ENCODE results near the gene NRP2. TPM values are rescaled to one million over a fixed set of nuclear protein-coding genes. Genes with fewer than 3 reads are reported as not detected.

Gene NRP2
- polyA plus RNA-seq, 2 of the 4 experiments (the other 2 are of a cell fraction): 144 to 159 TPM

DNA sequence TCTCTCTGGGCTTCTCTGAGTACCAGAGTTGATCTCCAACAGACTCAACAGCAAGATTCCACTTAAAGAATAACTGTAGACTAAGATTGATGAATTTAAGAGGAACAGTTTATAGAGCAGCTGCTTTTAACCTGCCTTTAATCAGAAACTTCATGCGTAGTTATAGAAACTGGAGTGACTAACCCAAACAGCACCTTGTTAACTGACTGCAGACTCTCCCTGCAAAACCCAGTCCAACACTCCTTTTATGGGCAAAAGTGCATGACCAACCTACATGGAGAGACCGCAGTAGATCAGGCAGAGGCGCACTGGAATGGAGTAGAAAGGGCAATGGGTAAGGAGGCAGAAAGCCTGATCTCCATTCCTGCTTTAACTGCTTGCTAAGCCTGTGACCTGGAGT, 110.6 kb downstream of the NRP2 start:
- FAIRE-seq (no peak), ATAC-seq (no peak), DNase-seq (ENCODE audit: low read depth in 1 of 2, low spot score in 1 of 2) (no peak)
- CTCF ChIA-PET: no interaction called here
- no peak overlapping the region for H3K4me3 ChIP-seq
- H3K4me2 ChIP-seq: no peak overlapping the region
- H3K4me1 ChIP-seq: no peaks in the 10 kb centered on the region
- WGBS (ENCODE audit: missing lambda C conversion rate): 98% methylated on average over 3 of the region's 3 CpGs
- H3K27ac ChIP-seq: no peak overlapping the region
- no peaks in the 10 kb centered on the region for H3K9me3 ChIP-seq
- POLR2A ChIA-PET: no interaction called here
- TF ChIP-seq, protein P1, sequence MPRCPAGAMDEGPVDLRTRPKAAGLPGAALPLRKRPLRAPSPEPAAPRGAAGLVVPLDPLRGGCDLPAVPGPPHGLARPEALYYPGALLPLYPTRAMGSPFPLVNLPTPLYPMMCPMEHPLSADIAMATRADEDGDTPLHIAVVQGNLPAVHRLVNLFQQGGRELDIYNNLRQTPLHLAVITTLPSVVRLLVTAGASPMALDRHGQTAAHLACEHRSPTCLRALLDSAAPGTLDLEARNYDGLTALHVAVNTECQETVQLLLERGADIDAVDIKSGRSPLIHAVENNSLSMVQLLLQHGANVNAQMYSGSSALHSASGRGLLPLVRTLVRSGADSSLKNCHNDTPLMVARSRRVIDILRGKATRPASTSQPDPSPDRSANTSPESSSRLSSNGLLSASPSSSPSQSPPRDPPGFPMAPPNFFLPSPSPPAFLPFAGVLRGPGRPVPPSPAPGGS (IDR thresholded peaks at IDR 0.05): no peak
- TF ChIP-seq KDM1A (IDR thresholded peaks at IDR 0.05; ENCODE audit: low read depth) (no peak), SREBF2 (IDR thresholded peaks at IDR 0.05) (no peak), JUNB (IDR thresholded peaks at IDR 0.05) (no peak), POLR2A (IDR thresholded peaks at IDR 0.05; ENCODE audit: low read length) (no peak), KDM5A (IDR thresholded peaks at IDR 0.05) (no peak), CHD2 (IDR thresholded peaks at IDR 0.05; ENCODE audit: low read length, partially characterized antibody) (no peak), CBX8 (IDR thresholded peaks at IDR 0.05) (no peak), ZC3H11A (IDR thresholded peaks at IDR 0.05) (no peak)
- TF ChIP-seq, protein P2, sequence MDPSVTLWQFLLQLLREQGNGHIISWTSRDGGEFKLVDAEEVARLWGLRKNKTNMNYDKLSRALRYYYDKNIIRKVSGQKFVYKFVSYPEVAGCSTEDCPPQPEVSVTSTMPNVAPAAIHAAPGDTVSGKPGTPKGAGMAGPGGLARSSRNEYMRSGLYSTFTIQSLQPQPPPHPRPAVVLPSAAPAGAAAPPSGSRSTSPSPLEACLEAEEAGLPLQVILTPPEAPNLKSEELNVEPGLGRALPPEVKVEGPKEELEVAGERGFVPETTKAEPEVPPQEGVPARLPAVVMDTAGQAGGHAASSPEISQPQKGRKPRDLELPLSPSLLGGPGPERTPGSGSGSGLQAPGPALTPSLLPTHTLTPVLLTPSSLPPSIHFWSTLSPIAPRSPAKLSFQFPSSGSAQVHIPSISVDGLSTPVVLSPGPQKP (IDR thresholded peaks at IDR 0.05; ENCODE audit: low read depth, low read length): no peak
- TF ChIP-seq, protein P3, sequence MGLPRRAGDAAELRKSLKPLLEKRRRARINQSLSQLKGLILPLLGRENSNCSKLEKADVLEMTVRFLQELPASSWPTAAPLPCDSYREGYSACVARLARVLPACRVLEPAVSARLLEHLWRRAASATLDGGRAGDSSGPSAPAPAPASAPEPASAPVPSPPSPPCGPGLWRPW (IDR thresholded peaks at IDR 0.05): no peak
- TF ChIP-seq, protein P4, sequence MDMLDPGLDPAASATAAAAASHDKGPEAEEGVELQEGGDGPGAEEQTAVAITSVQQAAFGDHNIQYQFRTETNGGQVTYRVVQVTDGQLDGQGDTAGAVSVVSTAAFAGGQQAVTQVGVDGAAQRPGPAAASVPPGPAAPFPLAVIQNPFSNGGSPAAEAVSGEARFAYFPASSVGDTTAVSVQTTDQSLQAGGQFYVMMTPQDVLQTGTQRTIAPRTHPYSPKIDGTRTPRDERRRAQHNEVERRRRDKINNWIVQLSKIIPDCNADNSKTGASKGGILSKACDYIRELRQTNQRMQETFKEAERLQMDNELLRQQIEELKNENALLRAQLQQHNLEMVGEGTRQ (IDR thresholded peaks at IDR 0.05): no peak
- TF ChIP-seq, protein P5, sequence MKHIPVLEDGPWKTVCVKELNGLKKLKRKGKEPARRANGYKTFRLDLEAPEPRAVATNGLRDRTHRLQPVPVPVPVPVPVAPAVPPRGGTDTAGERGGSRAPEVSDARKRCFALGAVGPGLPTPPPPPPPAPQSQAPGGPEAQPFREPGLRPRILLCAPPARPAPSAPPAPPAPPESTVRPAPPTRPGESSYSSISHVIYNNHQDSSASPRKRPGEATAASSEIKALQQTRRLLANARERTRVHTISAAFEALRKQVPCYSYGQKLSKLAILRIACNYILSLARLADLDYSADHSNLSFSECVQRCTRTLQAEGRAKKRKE (CRISPR knock-in tag; IDR thresholded peaks at IDR 0.05; ENCODE audit: low read depth): no peak

DNA sequence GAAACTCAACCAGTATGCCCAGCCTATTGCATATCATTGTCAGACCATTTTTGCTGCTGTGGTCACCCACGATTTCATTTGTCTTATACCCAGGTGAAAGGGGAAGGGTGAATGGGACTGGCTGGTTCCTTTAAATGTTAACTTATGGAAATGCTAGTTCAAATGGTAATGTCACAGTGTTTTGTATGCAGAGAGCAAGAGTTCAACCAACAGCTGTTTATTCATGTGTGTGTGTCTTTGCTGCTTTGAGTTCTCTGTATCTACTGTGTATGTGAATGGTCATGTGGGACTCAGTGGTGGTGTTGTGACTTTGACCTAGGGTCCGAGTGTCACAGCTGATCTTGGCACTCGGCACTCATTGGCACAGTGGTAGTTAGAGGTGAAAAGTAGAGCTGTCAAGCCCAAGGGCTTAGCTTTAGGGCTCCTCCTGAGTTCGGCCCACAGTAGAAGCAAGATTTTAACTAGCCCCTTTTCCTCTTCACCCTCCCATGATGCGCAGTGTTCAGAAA, 114.6 kb downstream of the NRP2 start:
- no peaks in the 10 kb centered on the region for H3K9me3 ChIP-seq
- WGBS (ENCODE audit: missing lambda C conversion rate): 79% methylated on average over 5 of the region's 5 CpGs
- DNase-seq (ENCODE audit: low read depth in 1 of 2, low spot score in 1 of 2) (no peak), FAIRE-seq (no peak), ATAC-seq (no peak)
- POLR2A ChIA-PET: no interaction called here
- H3K27ac ChIP-seq: no peak overlapping the region
- H3K4me1 ChIP-seq: peaks cover 3% of the 10 kb centered on the region; the same call in 1 of the 3 replicates
- no peak overlapping the region for H3K4me3 ChIP-seq
- no peak for TF ChIP-seq JUNB (IDR thresholded peaks at IDR 0.05)
- no peak for TF ChIP-seq SREBF2 (IDR thresholded peaks at IDR 0.05)
- no peak for TF ChIP-seq RFX5 (IDR thresholded peaks at IDR 0.05)
- no peak for TF ChIP-seq NFE2L2 (conservative IDR thresholded peaks at IDR 0.05; ENCODE audit: low read length)
- no peak for TF ChIP-seq ZFP36 (IDR thresholded peaks at IDR 0.05; ENCODE audit: borderline replicate concordance, partially characterized antibody)
- TF ChIP-seq HOXA7 (CRISPR knock-in tag; IDR thresholded peaks at IDR 0.05): no peak
- TF ChIP-seq NPAS2 (CRISPR knock-in tag; IDR thresholded peaks at IDR 0.05; ENCODE audit: borderline replicate concordance): no peak
- no peak for TF ChIP-seq TFCP2L1 (CRISPR knock-in tag; IDR thresholded peaks at IDR 0.05)
- TF ChIP-seq ZSCAN20 (CRISPR knock-in tag; IDR thresholded peaks at IDR 0.05): no peak
- TF ChIP-seq RARB (CRISPR knock-in tag; IDR thresholded peaks at IDR 0.05): no peak
- no peak for TF ChIP-seq SMC3 (IDR thresholded peaks at IDR 0.05)
- no peak for TF ChIP-seq JUN (IDR thresholded peaks at IDR 0.05)
- no peak for TF ChIP-seq CHD4 (IDR thresholded peaks at IDR 0.05; ENCODE audit: borderline replicate concordance)
- TF ChIP-seq POLR2AphosphoS2 (conservative IDR thresholded peaks at IDR 0.05; ENCODE audit: low read length): no peak
- CTCF ChIA-PET: no interaction called here
- H3K4me2 ChIP-seq: no peak overlapping the region

All from A549 (cell line).